PC-3 (cell line): ENCODE results near the gene FGF1. TPM values are rescaled to one million over a fixed set of nuclear protein-coding genes. Genes with fewer than 3 reads are reported as not detected.

Source experiments
- ATAC-seq: fragments of 200-7000 bp; cut with Tn5 transposase; 2 replicates; pipeline ENCODE4 v1.9.1; 2020; ENCODE audit warnings: mild to moderate bottlenecking, moderate library complexity
- BruUV-seq: library from RNA; stranded (reverse); fragments of 400-500 nt; replicated peaks from 2 replicates; lab custom pipeline; 2021; lab: Mats Ljungman, UMichigan
- CTCF ChIA-PET: fragments of 300-600 bp; sonication (Branson Sonifier 250); formaldehyde crosslinking; loops from one replicate; lab custom pipeline; 2022; ENCODE audit warnings: antibody characterized with exemption; lab: Charles Lee
- POLR2A ChIA-PET: fragments of 300-600 bp; sonication (Branson Sonifier 250); formaldehyde crosslinking; loops from one replicate; lab custom pipeline; 2022; ENCODE audit warnings: antibody characterized with exemption; ENCODE audit not compliant: unreplicated experiment; lab: Charles Lee
- DNase-seq: peaks from one replicate; pipeline ENCODE4 v3.0.0-alpha.2; 2015
- H2AFZ ChIP-seq: fragments of 300-600 bp; sonication (generic); 2 replicates; pipeline ENCODE4 v1.6.0; 2016; ENCODE audit warnings: antibody characterized with exemption, low read length
- H3F3A ChIP-seq: fragments of 300-600 bp; sonication (generic); one replicate; pipeline ENCODE4 v1.6.0; 2017; ENCODE audit warnings: antibody characterized with exemption, low read length, control low read depth, mild to moderate bottlenecking; ENCODE audit not compliant: unreplicated experiment
- H3K27ac ChIP-seq: fragments of 300-600 bp; sonication (generic); 2 replicates; pipeline ENCODE4 v1.5.1; 2016; ENCODE audit warnings: mild to moderate bottlenecking, low read length
- H3K27me3 ChIP-seq: fragments of 300-600 bp; sonication (generic); 2 replicates; pipeline ENCODE4 v1.6.1; 2016; ENCODE audit warnings: low read length, mixed read lengths
- H3K36me3 ChIP-seq: fragments of 300-600 bp; sonication (generic); 2 replicates; pipeline ENCODE4 v1.6.1; 2016; ENCODE audit warnings: low read depth, mixed run types, low read length, mixed read lengths
- H3K4me1 ChIP-seq: fragments of 300-600 bp; sonication (generic); 2 replicates; pipeline ENCODE4 v1.5.1; 2016; ENCODE audit warnings: low read length; ENCODE audit not compliant: insufficient read depth
- H3K4me2 ChIP-seq: fragments of 300-600 bp; sonication (generic); 2 replicates; pipeline ENCODE4 v1.6.0; 2016; ENCODE audit warnings: low read length
- H3K4me3 ChIP-seq: fragments of 300-600 bp; sonication (generic); 2 replicates; pipeline ENCODE4 v1.5.1; 2016; ENCODE audit warnings: mild to moderate bottlenecking, low read length, mixed read lengths
- H3K79me2 ChIP-seq: fragments of 300-600 bp; sonication (generic); 2 replicates; pipeline ENCODE4 v1.6.1; 2017; ENCODE audit warnings: low read length, mixed read lengths
- H3K9ac ChIP-seq: fragments of 300-600 bp; sonication (generic); 2 replicates; pipeline ENCODE4 v1.6.0; 2016; ENCODE audit warnings: mild to moderate bottlenecking, low read length
- H3K9me2 ChIP-seq: fragments of 300-600 bp; sonication (generic); replicated peaks from 2 replicates; pipeline ENCODE4 v1.6.1; 2016; ENCODE audit warnings: mixed run types, low read length, mixed read lengths
- H3K9me3 ChIP-seq: fragments of 300-600 bp; sonication (generic); 2 replicates; pipeline ENCODE4 v1.6.1; 2016; ENCODE audit warnings: low read length, mixed read lengths
- H4K20me1 ChIP-seq: fragments of 300-600 bp; sonication (generic); 2 replicates; pipeline ENCODE4 v1.6.1; 2016; ENCODE audit warnings: low read length, mixed read lengths
- EZH2 ChIP-seq: fragments of 300-600 bp; sonication (generic); IDR thresholded peaks from one replicate; pipeline ENCODE4 v1.6.1; 2017; ENCODE audit warnings: antibody characterized with exemption, mild to moderate bottlenecking, low read length; ENCODE audit not compliant: unreplicated experiment
- EZH2phosphoT487 ChIP-seq: fragments of 300-600 bp; sonication (generic); IDR thresholded peaks from 2 replicates; pipeline ENCODE4 v1.6.1; 2018; ENCODE audit warnings: mild to moderate bottlenecking, antibody characterized with exemption, low read length, borderline replicate concordance
- intact Hi-C: fragments of 100-400 bp; cut with micrococcal nuclease; formaldehyde crosslinking; loops from 2 replicates; pipeline ENCODE4 v1.9.0; 2023
- total RNA-seq: library from RNA; depleted of rRNA; stranded (reverse); fragments of >200 nt; gene quantifications from 2 replicates; pipeline ENCODE4 v1.2.3, GENCODE V29; 2014
- TF ChIP-seq, protein P1 (sequence below): fragments of 300-600 bp; sonication (generic); conservative IDR thresholded peaks from 2 replicates; pipeline ENCODE4 v1.5.1; 2017; ENCODE audit warnings: antibody characterized with exemption, low read depth, mild to moderate bottlenecking, low read length

The FGF1 gene
- total RNA-seq, 1 experiment from 2014 or later: 1.5 TPM

DNA sequence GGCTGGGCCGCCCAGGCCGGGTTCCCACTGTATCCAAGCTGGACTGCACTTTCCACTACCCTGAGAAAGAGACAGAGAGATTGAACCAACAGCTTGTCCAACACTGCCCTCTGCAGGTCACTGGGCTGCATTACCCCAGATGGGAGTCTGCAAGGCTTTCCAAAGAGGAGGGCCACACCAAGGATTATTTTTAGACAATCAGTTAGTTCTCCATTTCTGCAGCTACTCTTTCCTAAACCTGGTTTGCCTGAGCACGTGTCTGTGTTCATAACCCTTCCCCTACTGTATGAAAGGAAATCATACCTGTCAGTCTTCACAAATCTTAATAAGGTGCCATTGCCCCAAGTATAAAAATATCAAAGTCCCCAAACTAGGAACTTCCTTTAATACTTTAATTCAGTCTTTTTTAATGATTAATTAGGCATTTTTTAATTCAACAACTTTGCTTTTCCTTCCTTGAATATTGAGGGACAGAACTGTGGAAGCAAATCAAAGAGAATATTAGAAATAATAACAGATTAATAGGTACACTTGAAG, 13.4 kb upstream of the FGF1 start:
- H3F3A ChIP-seq: no peaks in the 10 kb centered on the region
- no peaks in the 10 kb centered on the region for H3K9me3 ChIP-seq
- peak; percentile 99 for ATAC-seq
- H3K27me3 ChIP-seq: no peaks in the 10 kb centered on the region
- ChIA-PET POLR2A (no interaction called here), CTCF (interaction anchor here (0.9 to 1.6 kb wide), 3 partner anchors 43 to 189 kb away, joined by 3 to 18 read pairs (median 4); no protein-coding TSS in a partner anchor)
- no peak overlapping the region for H3K4me3 ChIP-seq
- no peak overlapping the region for H3K9ac ChIP-seq
- no TSS peak for BruUV-seq
- H4K20me1 ChIP-seq: no peaks in the 10 kb centered on the region
- H3K27ac ChIP-seq: no peak overlapping the region
- DNase-seq: peak; percentile 92
- TF ChIP-seq, protein P1, sequence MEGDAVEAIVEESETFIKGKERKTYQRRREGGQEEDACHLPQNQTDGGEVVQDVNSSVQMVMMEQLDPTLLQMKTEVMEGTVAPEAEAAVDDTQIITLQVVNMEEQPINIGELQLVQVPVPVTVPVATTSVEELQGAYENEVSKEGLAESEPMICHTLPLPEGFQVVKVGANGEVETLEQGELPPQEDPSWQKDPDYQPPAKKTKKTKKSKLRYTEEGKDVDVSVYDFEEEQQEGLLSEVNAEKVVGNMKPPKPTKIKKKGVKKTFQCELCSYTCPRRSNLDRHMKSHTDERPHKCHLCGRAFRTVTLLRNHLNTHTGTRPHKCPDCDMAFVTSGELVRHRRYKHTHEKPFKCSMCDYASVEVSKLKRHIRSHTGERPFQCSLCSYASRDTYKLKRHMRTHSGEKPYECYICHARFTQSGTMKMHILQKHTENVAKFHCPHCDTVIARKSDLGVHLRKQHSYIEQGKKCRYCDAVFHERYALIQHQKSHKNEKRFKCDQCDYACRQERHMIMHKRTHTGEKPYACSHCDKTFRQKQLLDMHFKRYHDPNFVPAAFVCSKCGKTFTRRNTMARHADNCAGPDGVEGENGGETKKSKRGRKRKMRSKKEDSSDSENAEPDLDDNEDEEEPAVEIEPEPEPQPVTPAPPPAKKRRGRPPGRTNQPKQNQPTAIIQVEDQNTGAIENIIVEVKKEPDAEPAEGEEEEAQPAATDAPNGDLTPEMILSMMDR: peak; percentile 88
- TF ChIP-seq EZH2phosphoT487 (no peak), EZH2 (no peak)
- intact Hi-C loops: loop anchor here (1.0 to 2.0 kb wide), 3 partner anchors 44 to 546 kb away; no protein-coding TSS in a partner anchor
- peak overlapping the region; percentile 50; the same call in 1 of the 2 replicates for H2AFZ ChIP-seq
- H3K36me3 ChIP-seq: no peaks in the 10 kb centered on the region
- H3K4me1 ChIP-seq: peaks cover 15% of the 10 kb centered on the region
- no peaks in the 10 kb centered on the region for H3K9me2 ChIP-seq
- peak overlapping the region; percentile 8; the same call in 1 of the 2 replicates for H3K4me2 ChIP-seq
- no peaks in the 10 kb centered on the region for H3K79me2 ChIP-seq

DNA sequence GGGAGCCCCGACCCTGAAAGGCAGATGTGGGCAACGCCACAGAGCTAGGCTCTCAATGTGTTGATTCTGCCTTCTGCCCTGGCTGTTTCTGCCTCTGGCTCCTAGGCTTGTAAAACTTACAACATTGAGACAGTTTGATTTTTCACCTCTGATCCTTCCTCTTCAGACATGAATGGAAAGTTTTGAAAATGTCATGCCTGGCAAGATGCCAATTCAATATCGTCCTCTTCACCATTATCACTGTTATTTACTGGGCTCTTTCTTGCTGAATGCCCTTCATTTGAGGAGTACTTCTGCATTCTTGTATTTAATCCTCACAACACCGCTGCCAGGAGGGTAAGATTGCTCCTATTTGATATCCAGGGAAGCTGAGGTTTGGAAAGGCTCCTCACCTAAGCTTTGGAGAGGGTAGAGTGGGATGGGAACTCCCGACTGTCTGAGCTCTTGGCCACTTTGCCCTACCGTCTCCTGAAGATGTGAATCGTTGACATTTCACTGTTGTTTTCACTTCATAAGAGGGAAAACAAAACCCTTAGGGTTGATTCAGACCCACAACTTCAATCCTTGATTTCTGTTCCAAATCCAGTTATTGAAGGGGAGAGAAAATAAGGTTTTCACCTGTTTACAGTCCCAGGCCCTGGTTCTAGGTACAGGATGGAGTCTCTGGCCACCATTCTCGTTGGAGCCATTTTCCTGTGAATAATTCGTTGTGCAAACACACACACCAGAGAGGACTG, 12.7 kb upstream of the FGF1 start:
- peak; percentile 6; the same call in 1 of the 2 replicates for ATAC-seq
- no peaks in the 10 kb centered on the region for H3K27me3 ChIP-seq
- intact Hi-C loops: loop anchor here (1.0 to 2.0 kb wide), 3 partner anchors 43 to 546 kb away; no protein-coding TSS in a partner anchor
- H3K9ac ChIP-seq: no peak overlapping the region
- no peaks in the 10 kb centered on the region for H3F3A ChIP-seq
- no peaks in the 10 kb centered on the region for H3K79me2 ChIP-seq
- DNase-seq: no peak
- H3K4me1 ChIP-seq: peaks cover 15% of the 10 kb centered on the region
- H3K9me3 ChIP-seq: no peaks in the 10 kb centered on the region
- peak overlapping the region; percentile 17 for H3K4me2 ChIP-seq
- BruUV-seq: no TSS peak
- TF ChIP-seq EZH2phosphoT487 (no peak), EZH2 (no peak)
- TF ChIP-seq, protein P1: no peak
- CTCF ChIA-PET: interaction anchor here (0.5 to 1.6 kb wide), 5 partner anchors 43 to 190 kb away, joined by 3 to 18 read pairs (median 3); no protein-coding TSS in a partner anchor
- H4K20me1 ChIP-seq: no peaks in the 10 kb centered on the region
- H2AFZ ChIP-seq: peak overlapping the region; percentile 50
- H3K9me2 ChIP-seq: no peaks in the 10 kb centered on the region
- no peak overlapping the region for H3K27ac ChIP-seq
- H3K4me3 ChIP-seq: no peak overlapping the region
- POLR2A ChIA-PET: no interaction called here
- H3K36me3 ChIP-seq: no peaks in the 10 kb centered on the region
